Measurements from ENCODE around the gene SEMA3D. TPM values are rescaled to one million over a fixed set of nuclear protein-coding genes. Genes with fewer than 3 reads are reported as not detected.

SEMA3D gene
- total RNA-seq, 1 experiment from 2014 or later, result 1.4 TPM

GRCh38 chr7:85183296-85183695, 3.6 kb downstream of the SEMA3D start:
- DNase-seq (ENCODE audit: low read depth, low spot score) (no peak), ATAC-seq (no peak)
- intact Hi-C loops (cut with micrococcal nuclease), result loop anchor here (10.0 kb wide), 1 partner anchor 282 kb away; no protein-coding TSS in a partner anchor
- H3K27ac ChIP-seq (ENCODE audit: low read depth, low read length), result no peak overlapping the region
- H3K9ac ChIP-seq (ENCODE audit: low read length), result no peak overlapping the region
- H3K4me1 ChIP-seq (ENCODE audit: control insufficient read depth in 1 of 2, insufficient read depth in 2 of 2, low read length in 2 of 2), result peaks cover 5 to 8% of the 10 kb centered on the region in 2 experiments; a peak in 3 of 4 replicates
- BruUV-seq (replicated peaks), result no TSS peak
- H3K4me2 ChIP-seq (ENCODE audit: low read length), result no peak overlapping the region
- no peaks in the 10 kb centered on the region for H3K9me2 ChIP-seq (ENCODE audit: insufficient read depth)
- H3K27me3 ChIP-seq (ENCODE audit: insufficient read depth, low read length), result no peaks in the 10 kb centered on the region
- H3K4me3 ChIP-seq (replicated peaks in 1 of 2; ENCODE audit: low read depth in 1 of 2, low read length in 2 of 2), result no peak overlapping the region
- H3K79me2 ChIP-seq (ENCODE audit: insufficient read depth, low read length), result no peaks in the 10 kb centered on the region
- H3K36me3 ChIP-seq (ENCODE audit: control insufficient read depth in 1 of 2, insufficient read depth in 2 of 2, low read length in 2 of 2), result no peaks in the 10 kb centered on the region
- H4K20me1 ChIP-seq (ENCODE audit: insufficient read depth), result no peaks in the 10 kb centered on the region
- no peak overlapping the region for H2AFZ ChIP-seq (ENCODE audit: low read depth, low read length, poor library complexity, severe bottlenecking)
- peaks cover 0 to 3% of the 10 kb centered on the region in 2 experiments; a peak in 1 of 4 replicates for H3K9me3 ChIP-seq (ENCODE audit: control insufficient read depth in 1 of 2, insufficient read depth in 1 of 2, low read depth in 1 of 2, low read length in 2 of 2)
- no peak for TF ChIP-seq YY1 (IDR thresholded peaks at IDR 0.05; ENCODE audit: extremely low read depth, insufficient replicate concordance, low read depth, low read length)
- no peak for TF ChIP-seq EGR1 (IDR thresholded peaks at IDR 0.05; ENCODE audit: low read depth)
- TF ChIP-seq SIN3A (IDR thresholded peaks at IDR 0.05; ENCODE audit: low read depth), result no peak
- no peak for TF ChIP-seq JUND (IDR thresholded peaks at IDR 0.05)
- TF ChIP-seq CEBPB (IDR thresholded peaks at IDR 0.05; ENCODE audit: low read depth), result no peak
- TF ChIP-seq EZH2 (IDR thresholded peaks at IDR 0.05), result no peak
- RAD21 ChIA-PET (ENCODE audit: low non-redundant PET in 1 of 2, low total read pairs in 2 of 2, uncharacterized antibody in 2 of 2, unreplicated experiment in 2 of 2), result no interaction called here
- CTCF ChIA-PET, result no interaction called here
- POLR2A ChIA-PET, result no interaction called here

GRCh38 chr7:85178531-85179298, 8.1 kb downstream of the SEMA3D start:
- RAD21 ChIA-PET (ENCODE audit: low non-redundant PET in 1 of 2, low total read pairs in 2 of 2, uncharacterized antibody in 2 of 2, unreplicated experiment in 2 of 2), result no interaction called here
- TF ChIP-seq ZFX (IDR thresholded peaks at IDR 0.05) (no peak), EZH2phosphoT487 (IDR thresholded peaks at IDR 0.05; ENCODE audit: borderline replicate concordance) (no peak), SP1 (IDR thresholded peaks at IDR 0.05; ENCODE audit: low read depth) (no peak), ZNF274 (IDR thresholded peaks at IDR 0.05; ENCODE audit: low read depth, low read length) (no peak), MAX (IDR thresholded peaks at IDR 0.05) (no peak), CTCF (IDR thresholded peaks at IDR 0.05 in 2 of 3, conservative IDR thresholded peaks at IDR 0.05 in 1 of 3; ENCODE audit: borderline replicate concordance in 1 of 3, insufficient read depth in 1 of 3, low read depth in 2 of 3, low read length in 2 of 3) (no peak), EGR1 (IDR thresholded peaks at IDR 0.05; ENCODE audit: low read depth) (no peak), ELF1 (IDR thresholded peaks at IDR 0.05; ENCODE audit: borderline replicate concordance, low read depth) (no peak), POLR2A (IDR thresholded peaks at IDR 0.05; ENCODE audit: borderline replicate concordance, extremely low read depth, insufficient read depth, insufficient read length) (no peak), SIN3A (IDR thresholded peaks at IDR 0.05; ENCODE audit: low read depth) (no peak), CBX3 (IDR thresholded peaks at IDR 0.05; ENCODE audit: low read depth) (no peak), JUND (IDR thresholded peaks at IDR 0.05) (no peak), POLR2AphosphoS5 (IDR thresholded peaks at IDR 0.05; ENCODE audit: low read depth, low read length) (no peak), TCF7L2 (IDR thresholded peaks at IDR 0.05; ENCODE audit: borderline replicate concordance, extremely low read depth, insufficient read depth, insufficient read length) (no peak), EZH2 (IDR thresholded peaks at IDR 0.05) (no peak), CEBPB (IDR thresholded peaks at IDR 0.05; ENCODE audit: low read depth) (no peak), SRF (IDR thresholded peaks at IDR 0.05; ENCODE audit: low read depth) (no peak)

More at GRCh38 chr7:85178531-85179298, 8.1 kb downstream of the SEMA3D start:
- Histone ChIP-seq H3K9ac (ENCODE audit: low read length) (no peak overlapping the region), H3K9me3 (ENCODE audit: control insufficient read depth in 1 of 2, insufficient read depth in 1 of 2, low read depth in 1 of 2, low read length in 2 of 2) (peaks cover 0 to 3% of the 10 kb centered on the region in 2 experiments; a peak in 1 of 4 replicates), H3K27ac (ENCODE audit: low read depth, low read length) (no peak overlapping the region), H3K4me2 (ENCODE audit: low read length) (no peak overlapping the region), H3K36me3 (ENCODE audit: control insufficient read depth in 1 of 2, insufficient read depth in 2 of 2, low read length in 2 of 2) (no peaks in the 10 kb centered on the region), H3K4me3 (replicated peaks in 1 of 2; ENCODE audit: low read depth in 1 of 2, low read length in 2 of 2) (no peak overlapping the region), H3K9me2 (ENCODE audit: insufficient read depth) (no peaks in the 10 kb centered on the region), H3K79me2 (ENCODE audit: insufficient read depth, low read length) (no peaks in the 10 kb centered on the region), H2AFZ (ENCODE audit: low read depth, low read length, poor library complexity, severe bottlenecking) (no peak overlapping the region), H3K27me3 (ENCODE audit: insufficient read depth, low read length) (no peaks in the 10 kb centered on the region), H3K4me1 (ENCODE audit: control insufficient read depth in 1 of 2, insufficient read depth in 2 of 2, low read length in 2 of 2) (no peaks in the 10 kb centered on the region), H4K20me1 (ENCODE audit: insufficient read depth) (no peaks in the 10 kb centered on the region)
- ATAC-seq (no peak), DNase-seq (ENCODE audit: low read depth, low spot score) (no peak)
- ChIA-PET POLR2A (no interaction called here), CTCF (no interaction called here)
- BruUV-seq (replicated peaks), result no TSS peak
- intact Hi-C loops (cut with micrococcal nuclease), result no loop called here
